Cardiac muscle cell (in vitro differentiated cells and primary cell): Measurements from ENCODE around the gene DIP2A. TPM values are rescaled to one million over a fixed set of nuclear protein-coding genes. Genes with fewer than 3 reads are reported as not detected.
"Not testable (repeated sequence)": the region's sequence is repeated elsewhere in the genome, so short reads cannot be mapped to it uniquely, and the experiment has no call there.

ENCODE experiments used
- DNase-seq, 2 donors: peaks; one replicate each; pipeline versions ENCODE4 v3.0.0 to v3.0.0-alpha.2; 2010 to 2017; ENCODE audit warnings: low read depth in 1 of 2, low spot score in 1 of 2
- H3K27ac ChIP-seq: fragments of 200-600 bp; sonication (generic); 2 replicates; pipeline ENCODE4 v1.5.1; 2016
- H3K27me3 ChIP-seq: fragments of 200-600 bp; sonication (generic); 2 replicates; pipeline ENCODE4 v1.6.0; 2016; ENCODE audit warnings: control low read depth
- H3K36me3 ChIP-seq: fragments of 200-600 bp; sonication (generic); 2 replicates; pipeline ENCODE4 v1.5.1; 2016; ENCODE audit warnings: control low read depth
- H3K4me1 ChIP-seq: fragments of 200-600 bp; sonication (generic); 2 replicates; pipeline ENCODE4 v1.8.1; 2017; ENCODE audit warnings: low read depth, mild to moderate bottlenecking, mixed run types
- H3K4me3 ChIP-seq: fragments of 200-600 bp; sonication (generic); 2 replicates; pipeline ENCODE4 v1.5.1; 2016; ENCODE audit warnings: mild to moderate bottlenecking
- H3K9me3 ChIP-seq: fragments of 200-600 bp; sonication (generic); 2 replicates; pipeline ENCODE4 v1.5.1; 2017; ENCODE audit warnings: low read depth, mild to moderate bottlenecking, control low read depth
- CTCF ChIP-seq: IDR thresholded peaks from 2 replicates; pipeline ENCODE4 v1.5.1; 2012; ENCODE audit warnings: low read depth, mild to moderate bottlenecking, low read length
- polyA plus RNA-seq: library from polyadenylated mRNA; unstranded; fragments of >200 nt; fragmentation: Nextera tagmentation; extraction: Ambion mirVana; gene quantifications from 2 replicates; pipeline ENCODE4 v1.2.1, GENCODE V29; 2016
- total RNA-seq: library from RNA; depleted of rRNA; stranded (reverse); fragments of >200 nt; gene quantifications from 2 replicates; pipeline ENCODE4 v1.2.3, GENCODE V29; 2016

Gene DIP2A
- total and polyA plus RNA-seq, 2 experiments from 2014 or later, result 21.7 to 42.2 TPM

- H3K36me3 ChIP-seq, result peaks cover 16% of the 10 kb centered on the region
- no peak for DNase-seq
- no peaks in the 10 kb centered on the region for H3K27me3 ChIP-seq
- H3K9me3 ChIP-seq, result no peaks in the 10 kb centered on the region
- H3K4me1 ChIP-seq, result no peaks in the 10 kb centered on the region
- no peak overlapping the region for H3K4me3 ChIP-seq
- TF ChIP-seq CTCF, result no peak
- no peak overlapping the region for H3K27ac ChIP-seq
Measured at GRCh38 chr21:46441961-46442498, 16.7 kb upstream of the DIP2A start.

GRCh38 chr21:46442938-46443337 lies 15.8 kb upstream of the DIP2A start:
- Histone ChIP-seq H3K36me3 (peaks cover 16% of the 10 kb centered on the region), H3K27me3 (no peaks in the 10 kb centered on the region), H3K4me1 (no peaks in the 10 kb centered on the region), H3K9me3 (no peaks in the 10 kb centered on the region), H3K27ac (no peak overlapping the region), H3K4me3 (no peak overlapping the region)
- TF ChIP-seq CTCF, result no peak
- DNase-seq, result no peak

GRCh38 chr21:46443910-46444309 lies 14.8 kb upstream of the DIP2A start:
- no peak overlapping the region for H3K4me3 ChIP-seq
- peaks cover 13% of the 10 kb centered on the region for H3K36me3 ChIP-seq
- no peak for TF ChIP-seq CTCF
- H3K9me3 ChIP-seq, result no peaks in the 10 kb centered on the region
- DNase-seq, result no peak
- H3K27ac ChIP-seq, result peak overlapping the region; percentile 67
- H3K27me3 ChIP-seq, result no peaks in the 10 kb centered on the region
- H3K4me1 ChIP-seq, result no peaks in the 10 kb centered on the region

- Histone ChIP-seq H3K9me3 (no peaks in the 10 kb centered on the region), H3K27ac (no peak overlapping the region), H3K4me1 (peaks cover 4% of the 10 kb centered on the region), H3K4me3 (no peak overlapping the region), H3K36me3 (no peaks in the 10 kb centered on the region), H3K27me3 (no peaks in the 10 kb centered on the region)
- DNase-seq, result no peak
- no peak for TF ChIP-seq CTCF
Measured at GRCh38 chr21:46448108-46448507, 10.6 kb upstream of the DIP2A start.

- not testable (repeated sequence) for H3K27ac ChIP-seq, H3K36me3 ChIP-seq, H3K9me3 ChIP-seq, H3K4me1 ChIP-seq, H3K27me3 ChIP-seq, DNase-seq, H3K4me3 ChIP-seq
Measured at GRCh38 chr21:46448855-46449254, 9.8 kb upstream of the DIP2A start.

- peaks cover 29% of the 10 kb centered on the region for H3K4me1 ChIP-seq
- H3K36me3 ChIP-seq, result peaks cover 4% of the 10 kb centered on the region
- no peak for TF ChIP-seq CTCF
- no peaks in the 10 kb centered on the region for H3K9me3 ChIP-seq
- DNase-seq, result no peak
- no peak overlapping the region for H3K4me3 ChIP-seq
- peak overlapping the region; percentile 23 for H3K27ac ChIP-seq
- H3K27me3 ChIP-seq, result no peaks in the 10 kb centered on the region
Measured at GRCh38 chr21:46452710-46453109, 6.0 kb upstream of the DIP2A start.
